PC-3 (cell line): ENCODE results near the gene MAGED2. TPM values are rescaled to one million over a fixed set of nuclear protein-coding genes. Genes with fewer than 3 reads are reported as not detected.

Experiments
- ATAC-seq: fragments of 200-7000 bp; cut with Tn5 transposase; 2 replicates; pipeline ENCODE4 v1.9.1; 2020; ENCODE audit warnings: mild to moderate bottlenecking, moderate library complexity
- BruUV-seq: library from RNA; stranded (reverse); fragments of 400-500 nt; replicated peaks from 2 replicates; lab custom pipeline; 2021; lab: Mats Ljungman, UMichigan
- CTCF ChIA-PET: fragments of 300-600 bp; sonication (Branson Sonifier 250); formaldehyde crosslinking; loops from one replicate; lab custom pipeline; 2022; ENCODE audit warnings: antibody characterized with exemption; lab: Charles Lee
- POLR2A ChIA-PET: fragments of 300-600 bp; sonication (Branson Sonifier 250); formaldehyde crosslinking; loops from one replicate; lab custom pipeline; 2022; ENCODE audit warnings: antibody characterized with exemption; ENCODE audit not compliant: unreplicated experiment; lab: Charles Lee
- DNase-seq: peaks from one replicate; pipeline ENCODE4 v3.0.0-alpha.2; 2015
- H2AFZ ChIP-seq: fragments of 300-600 bp; sonication (generic); 2 replicates; pipeline ENCODE4 v1.6.0; 2016; ENCODE audit warnings: antibody characterized with exemption, low read length
- H3F3A ChIP-seq: fragments of 300-600 bp; sonication (generic); one replicate; pipeline ENCODE4 v1.6.0; 2017; ENCODE audit warnings: antibody characterized with exemption, low read length, control low read depth, mild to moderate bottlenecking; ENCODE audit not compliant: unreplicated experiment
- H3K27ac ChIP-seq: fragments of 300-600 bp; sonication (generic); 2 replicates; pipeline ENCODE4 v1.5.1; 2016; ENCODE audit warnings: mild to moderate bottlenecking, low read length
- H3K27me3 ChIP-seq: fragments of 300-600 bp; sonication (generic); 2 replicates; pipeline ENCODE4 v1.6.1; 2016; ENCODE audit warnings: low read length, mixed read lengths
- H3K36me3 ChIP-seq: fragments of 300-600 bp; sonication (generic); 2 replicates; pipeline ENCODE4 v1.6.1; 2016; ENCODE audit warnings: low read depth, mixed run types, low read length, mixed read lengths
- H3K4me1 ChIP-seq: fragments of 300-600 bp; sonication (generic); 2 replicates; pipeline ENCODE4 v1.5.1; 2016; ENCODE audit warnings: low read length; ENCODE audit not compliant: insufficient read depth
- H3K4me2 ChIP-seq: fragments of 300-600 bp; sonication (generic); 2 replicates; pipeline ENCODE4 v1.6.0; 2016; ENCODE audit warnings: low read length
- H3K4me3 ChIP-seq: fragments of 300-600 bp; sonication (generic); 2 replicates; pipeline ENCODE4 v1.5.1; 2016; ENCODE audit warnings: mild to moderate bottlenecking, low read length, mixed read lengths
- H3K79me2 ChIP-seq: fragments of 300-600 bp; sonication (generic); 2 replicates; pipeline ENCODE4 v1.6.1; 2017; ENCODE audit warnings: low read length, mixed read lengths
- H3K9ac ChIP-seq: fragments of 300-600 bp; sonication (generic); 2 replicates; pipeline ENCODE4 v1.6.0; 2016; ENCODE audit warnings: mild to moderate bottlenecking, low read length
- H3K9me2 ChIP-seq: fragments of 300-600 bp; sonication (generic); replicated peaks from 2 replicates; pipeline ENCODE4 v1.6.1; 2016; ENCODE audit warnings: mixed run types, low read length, mixed read lengths
- H3K9me3 ChIP-seq: fragments of 300-600 bp; sonication (generic); 2 replicates; pipeline ENCODE4 v1.6.1; 2016; ENCODE audit warnings: low read length, mixed read lengths
- H4K20me1 ChIP-seq: fragments of 300-600 bp; sonication (generic); 2 replicates; pipeline ENCODE4 v1.6.1; 2016; ENCODE audit warnings: low read length, mixed read lengths
- EZH2 ChIP-seq: fragments of 300-600 bp; sonication (generic); IDR thresholded peaks from one replicate; pipeline ENCODE4 v1.6.1; 2017; ENCODE audit warnings: antibody characterized with exemption, mild to moderate bottlenecking, low read length; ENCODE audit not compliant: unreplicated experiment
- EZH2phosphoT487 ChIP-seq: fragments of 300-600 bp; sonication (generic); IDR thresholded peaks from 2 replicates; pipeline ENCODE4 v1.6.1; 2018; ENCODE audit warnings: mild to moderate bottlenecking, antibody characterized with exemption, low read length, borderline replicate concordance
- intact Hi-C: fragments of 100-400 bp; cut with micrococcal nuclease; formaldehyde crosslinking; loops from 2 replicates; pipeline ENCODE4 v1.9.0; 2023
- total RNA-seq: library from RNA; depleted of rRNA; stranded (reverse); fragments of >200 nt; gene quantifications from 2 replicates; pipeline ENCODE4 v1.2.3, GENCODE V29; 2014
- TF ChIP-seq, protein P1 (sequence below): fragments of 300-600 bp; sonication (generic); conservative IDR thresholded peaks from 2 replicates; pipeline ENCODE4 v1.5.1; 2017; ENCODE audit warnings: antibody characterized with exemption, low read depth, mild to moderate bottlenecking, low read length

Gene MAGED2
- total RNA-seq, 1 experiment from 2014 or later = 61.4 TPM

DNA sequence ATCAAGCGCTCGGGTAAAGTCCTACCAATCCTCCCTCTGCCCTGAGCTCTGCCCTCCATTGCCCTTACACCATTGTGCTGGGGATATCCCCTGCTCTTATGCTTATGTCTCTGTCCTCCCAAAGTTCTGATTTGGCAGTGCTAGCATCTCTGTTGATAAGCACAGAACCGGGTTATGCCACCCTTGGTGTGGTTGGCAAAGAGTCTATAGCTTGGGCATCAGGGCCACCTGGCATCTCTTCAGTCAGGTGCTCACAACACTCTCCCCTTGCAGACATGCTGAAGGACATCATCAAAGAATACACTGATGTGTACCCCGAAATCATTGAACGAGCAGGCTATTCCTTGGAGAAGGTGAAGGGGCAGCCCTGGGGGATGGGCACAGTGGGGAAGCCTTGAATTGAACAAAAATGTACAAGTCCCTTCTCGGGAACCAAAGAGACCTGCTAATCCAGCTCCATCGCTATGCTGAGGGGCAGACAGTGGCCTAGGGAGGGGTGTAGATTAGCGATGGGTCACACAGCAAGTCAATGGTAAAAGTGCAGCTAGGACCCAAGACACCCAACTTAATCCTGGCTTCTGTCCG is 3.8 kb downstream of the MAGED2 start:
- ChIA-PET POLR2A (no interaction called here), CTCF (no interaction called here)

DNA sequence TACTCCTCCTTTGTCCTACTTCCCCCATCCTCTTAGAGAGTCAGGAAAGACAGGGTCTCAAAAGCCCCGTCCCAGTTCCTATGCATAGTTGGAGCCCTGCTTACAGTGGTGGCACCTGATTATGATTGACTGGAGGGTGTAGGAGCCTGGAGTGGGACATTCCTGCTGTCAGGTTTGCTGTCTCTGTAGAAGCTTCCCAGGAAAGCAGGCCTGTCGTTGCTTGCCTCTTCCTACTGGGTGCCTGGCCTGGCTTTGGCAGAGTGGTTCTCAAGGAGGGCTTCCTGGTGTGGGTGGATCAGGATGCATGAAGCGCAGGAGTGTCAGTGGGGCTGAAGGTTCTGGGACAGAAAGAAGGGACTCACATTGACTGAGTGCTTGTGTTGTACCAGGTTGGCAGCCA is 4.8 kb downstream of the MAGED2 start:
- ATAC-seq (no peak), DNase-seq (no peak)
- Histone ChIP-seq H3K4me3 (no peak overlapping the region), H3K9me3 (no peaks in the 10 kb centered on the region), H3K4me1 (0 out of 2 replicates have a peak, but pooled peaks cover 7% of the 10 kb centered on the region), H3K4me2 (no peak overlapping the region), H3K27me3 (no peaks in the 10 kb centered on the region), H3K9ac (no peak overlapping the region), H2AFZ (no peak overlapping the region), H3K36me3 (peaks cover 18% of the 10 kb centered on the region; the same call in 1 of the 2 replicates), H3K27ac (no peak overlapping the region), H3K79me2 (peaks cover 18% of the 10 kb centered on the region), H3K9me2 (no peaks in the 10 kb centered on the region), H3F3A (no peaks in the 10 kb centered on the region), H4K20me1 (no peaks in the 10 kb centered on the region)
- no TSS peak for BruUV-seq
- TF ChIP-seq EZH2 = no peak
- intact Hi-C loops = no loop called here
- ChIA-PET CTCF (no interaction called here), POLR2A (no interaction called here)

More for the DNA sequence above, 3.8 kb downstream of the MAGED2 start:
- DNase-seq (no peak), ATAC-seq (no peak)
- H3K4me1 ChIP-seq = 0 out of 2 replicates have a peak, but pooled peaks cover 7% of the 10 kb centered on the region
- no peaks in the 10 kb centered on the region for H3F3A ChIP-seq
- H3K4me2 ChIP-seq = no peak overlapping the region
- intact Hi-C loops = no loop called here
- peaks cover 18% of the 10 kb centered on the region; the same call in 1 of the 2 replicates for H3K36me3 ChIP-seq
- peaks cover 18% of the 10 kb centered on the region for H3K79me2 ChIP-seq
- H3K9me3 ChIP-seq = no peaks in the 10 kb centered on the region
- no peak overlapping the region for H3K9ac ChIP-seq
- TF ChIP-seq EZH2phosphoT487 = no peak
- no peak for TF ChIP-seq EZH2
- TF ChIP-seq, protein P1, sequence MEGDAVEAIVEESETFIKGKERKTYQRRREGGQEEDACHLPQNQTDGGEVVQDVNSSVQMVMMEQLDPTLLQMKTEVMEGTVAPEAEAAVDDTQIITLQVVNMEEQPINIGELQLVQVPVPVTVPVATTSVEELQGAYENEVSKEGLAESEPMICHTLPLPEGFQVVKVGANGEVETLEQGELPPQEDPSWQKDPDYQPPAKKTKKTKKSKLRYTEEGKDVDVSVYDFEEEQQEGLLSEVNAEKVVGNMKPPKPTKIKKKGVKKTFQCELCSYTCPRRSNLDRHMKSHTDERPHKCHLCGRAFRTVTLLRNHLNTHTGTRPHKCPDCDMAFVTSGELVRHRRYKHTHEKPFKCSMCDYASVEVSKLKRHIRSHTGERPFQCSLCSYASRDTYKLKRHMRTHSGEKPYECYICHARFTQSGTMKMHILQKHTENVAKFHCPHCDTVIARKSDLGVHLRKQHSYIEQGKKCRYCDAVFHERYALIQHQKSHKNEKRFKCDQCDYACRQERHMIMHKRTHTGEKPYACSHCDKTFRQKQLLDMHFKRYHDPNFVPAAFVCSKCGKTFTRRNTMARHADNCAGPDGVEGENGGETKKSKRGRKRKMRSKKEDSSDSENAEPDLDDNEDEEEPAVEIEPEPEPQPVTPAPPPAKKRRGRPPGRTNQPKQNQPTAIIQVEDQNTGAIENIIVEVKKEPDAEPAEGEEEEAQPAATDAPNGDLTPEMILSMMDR = no peak
- no peak overlapping the region for H2AFZ ChIP-seq
- no TSS peak for BruUV-seq
- no peaks in the 10 kb centered on the region for H3K27me3 ChIP-seq
- no peak overlapping the region for H3K27ac ChIP-seq
- H4K20me1 ChIP-seq = no peaks in the 10 kb centered on the region
- H3K9me2 ChIP-seq = no peaks in the 10 kb centered on the region
- no peak overlapping the region for H3K4me3 ChIP-seq

DNA sequence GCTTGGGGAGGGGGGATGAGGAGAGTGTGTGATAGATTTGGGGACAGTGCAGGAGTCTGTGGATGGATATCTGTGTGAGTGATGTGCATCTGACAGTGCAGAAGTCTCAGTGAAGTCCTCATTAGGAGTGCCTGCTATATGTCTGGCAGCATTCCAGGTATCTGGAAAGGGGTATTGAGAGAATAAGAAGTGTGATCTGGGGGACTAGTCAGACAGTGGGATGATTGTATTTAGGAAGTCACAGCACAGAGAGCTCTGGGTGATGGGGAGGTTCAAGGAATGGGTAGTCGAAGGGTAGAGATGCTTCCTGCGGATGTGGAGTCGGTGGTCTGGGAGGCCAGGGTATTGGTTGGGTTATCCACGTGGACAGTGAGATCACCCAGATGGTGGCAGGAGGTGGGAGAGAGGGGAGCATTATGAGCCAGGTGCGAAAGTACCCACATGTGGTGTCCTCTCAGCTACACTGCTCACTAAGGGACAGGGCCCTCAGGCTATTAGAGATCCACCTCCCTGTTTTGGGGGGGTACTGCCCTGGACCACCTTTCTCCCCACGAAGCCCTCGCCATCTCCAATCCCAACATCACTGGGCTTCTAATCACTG is 9.8 kb downstream of the MAGED2 start:
- ChIA-PET POLR2A (no interaction called here), CTCF (no interaction called here)
- no peaks in the 10 kb centered on the region for H3F3A ChIP-seq
- H3K4me3 ChIP-seq = no peak overlapping the region
- H3K36me3 ChIP-seq = peaks cover 18% of the 10 kb centered on the region; the same call in 1 of the 2 replicates
- H3K79me2 ChIP-seq = no peaks in the 10 kb centered on the region
- intact Hi-C loops = no loop called here
- no peaks in the 10 kb centered on the region for H3K9me3 ChIP-seq
- no peak overlapping the region for H3K27ac ChIP-seq
- no peaks in the 10 kb centered on the region for H3K9me2 ChIP-seq
- no peaks in the 10 kb centered on the region for H4K20me1 ChIP-seq
- no peak overlapping the region for H2AFZ ChIP-seq
- H3K4me1 ChIP-seq = no peaks in the 10 kb centered on the region
- TF ChIP-seq EZH2 = no peak
- TF ChIP-seq, protein P1 = no peak
- no peak for TF ChIP-seq EZH2phosphoT487
- H3K9ac ChIP-seq = no peak overlapping the region
- ATAC-seq (no peak), DNase-seq (no peak)
- H3K4me2 ChIP-seq = no peak overlapping the region
- no TSS peak for BruUV-seq
- H3K27me3 ChIP-seq = no peaks in the 10 kb centered on the region
